MG63 (cell line): ENCODE measurements around the gene PLA2G4E. TPM values are rescaled to one million over a fixed set of nuclear protein-coding genes. Genes with fewer than 3 reads are reported as not detected.

Experiments
- DNase-seq: peaks from one replicate; pipeline ENCODE4 v3.0.0-alpha.2; 2020
- H3K27me3 ChIP-seq: fragments of 250-450 bp; sonication (Bioruptor Pico); 2 replicates; pipeline ENCODE4 v1.5.1; 2020; ENCODE audit warnings: mild to moderate bottlenecking, moderate library complexity
- H3K36me3 ChIP-seq: fragments of 250-450 bp; sonication (Bioruptor Pico); 2 replicates; pipeline ENCODE4 v1.5.1; 2020; ENCODE audit warnings: mild to moderate bottlenecking, moderate library complexity
- H3K4me3 ChIP-seq: fragments of 250-450 bp; sonication (Bioruptor Pico); 2 replicates; pipeline ENCODE4 v1.5.1; 2020; ENCODE audit warnings: mild to moderate bottlenecking, moderate library complexity
- H3K9me3 ChIP-seq: fragments of 250-450 bp; sonication (Bioruptor Pico); 2 replicates; pipeline ENCODE4 v1.5.1; 2020; ENCODE audit warnings: mild to moderate bottlenecking, moderate library complexity
- total RNA-seq: library from RNA; depleted of rRNA; stranded (reverse); fragments of >200 nt; shearing (Covaris generic); gene quantifications from 2 replicates; pipeline ENCODE4 v1.2.3, GENCODE V29; 2014; ENCODE audit warnings: low replicate concordance

Gene PLA2G4E
- total RNA-seq, 1 experiment from 2014 or later, result not detected

DNA sequence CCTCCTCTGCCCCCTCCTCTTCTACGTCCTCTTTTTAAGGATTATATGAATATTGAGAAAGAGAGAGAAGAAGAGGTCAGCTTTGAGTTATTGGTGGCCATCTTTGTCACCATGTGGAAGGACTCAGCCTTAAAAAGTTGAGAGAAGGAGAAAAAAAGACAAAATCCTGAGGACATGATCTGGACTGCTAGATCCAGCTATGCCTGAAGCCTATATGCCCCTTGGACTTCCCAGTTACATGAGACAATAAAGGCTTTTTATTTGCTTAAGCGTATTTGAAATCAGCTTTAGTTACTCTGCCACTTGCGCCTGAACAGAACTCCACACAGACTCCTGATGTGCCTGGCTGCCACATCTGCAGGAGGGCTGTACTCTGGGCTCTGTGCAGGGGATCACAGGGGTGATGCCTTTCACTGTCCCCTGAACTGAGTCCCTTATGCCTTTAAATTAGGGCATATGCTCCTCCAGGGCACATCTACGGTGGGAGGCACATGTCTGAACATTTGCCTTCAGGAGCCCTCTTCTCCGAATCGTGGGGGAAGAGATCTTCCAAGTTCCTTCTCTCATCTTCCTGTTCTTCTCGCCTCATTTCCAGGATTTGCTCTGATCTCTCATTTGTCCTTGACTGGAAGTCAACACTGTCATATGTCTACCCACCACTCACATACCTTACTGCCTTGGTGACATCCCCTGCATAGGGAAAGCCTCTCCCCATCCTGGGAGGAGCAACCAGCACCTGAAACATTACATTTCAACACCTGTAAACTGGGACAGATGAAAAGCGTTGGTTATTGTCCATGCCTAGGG lies 14.0 kb upstream of the PLA2G4E start:
- Histone ChIP-seq H3K4me3 (no peak overlapping the region), H3K9me3 (no peaks in the 10 kb centered on the region), H3K36me3 (no peaks in the 10 kb centered on the region), H3K27me3 (no peaks in the 10 kb centered on the region)
- no peak for DNase-seq

DNA sequence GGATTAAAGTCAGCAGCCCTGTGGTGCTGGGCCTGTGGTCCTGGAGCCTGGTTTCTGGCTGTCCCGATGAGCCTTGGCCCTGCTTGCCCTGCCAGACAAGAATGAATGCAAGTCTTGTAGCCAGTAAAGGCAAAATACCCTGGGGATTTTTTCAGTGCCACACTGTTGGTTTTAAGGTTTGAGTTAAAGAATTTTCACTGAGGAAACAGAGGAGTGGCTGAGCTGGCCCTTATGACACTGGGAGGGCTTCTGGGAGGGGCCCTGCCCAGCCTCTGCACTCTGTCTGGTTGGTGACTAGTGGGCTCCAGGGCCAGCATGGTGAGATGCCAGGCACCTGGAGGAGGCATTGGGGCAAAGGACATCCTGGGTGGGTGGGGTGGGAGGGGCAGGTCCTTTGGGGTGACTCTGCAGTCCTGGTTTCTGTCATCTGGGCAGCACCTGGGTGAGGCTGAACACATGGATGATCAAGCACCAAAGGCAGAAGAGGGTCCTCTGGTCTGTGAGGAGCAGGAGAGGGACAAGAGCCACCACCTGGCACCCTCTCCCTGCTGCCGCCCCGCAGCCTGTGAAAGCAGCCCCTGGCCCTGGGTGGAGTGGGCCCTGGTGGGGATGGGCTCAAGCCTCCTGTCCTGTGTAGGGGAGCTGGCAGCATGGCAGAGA lies 12.5 kb upstream of the PLA2G4E start:
- H3K36me3 ChIP-seq, result no peaks in the 10 kb centered on the region
- no peak overlapping the region for H3K4me3 ChIP-seq
- DNase-seq, result no peak
- H3K27me3 ChIP-seq, result no peaks in the 10 kb centered on the region
- H3K9me3 ChIP-seq, result no peaks in the 10 kb centered on the region

DNA sequence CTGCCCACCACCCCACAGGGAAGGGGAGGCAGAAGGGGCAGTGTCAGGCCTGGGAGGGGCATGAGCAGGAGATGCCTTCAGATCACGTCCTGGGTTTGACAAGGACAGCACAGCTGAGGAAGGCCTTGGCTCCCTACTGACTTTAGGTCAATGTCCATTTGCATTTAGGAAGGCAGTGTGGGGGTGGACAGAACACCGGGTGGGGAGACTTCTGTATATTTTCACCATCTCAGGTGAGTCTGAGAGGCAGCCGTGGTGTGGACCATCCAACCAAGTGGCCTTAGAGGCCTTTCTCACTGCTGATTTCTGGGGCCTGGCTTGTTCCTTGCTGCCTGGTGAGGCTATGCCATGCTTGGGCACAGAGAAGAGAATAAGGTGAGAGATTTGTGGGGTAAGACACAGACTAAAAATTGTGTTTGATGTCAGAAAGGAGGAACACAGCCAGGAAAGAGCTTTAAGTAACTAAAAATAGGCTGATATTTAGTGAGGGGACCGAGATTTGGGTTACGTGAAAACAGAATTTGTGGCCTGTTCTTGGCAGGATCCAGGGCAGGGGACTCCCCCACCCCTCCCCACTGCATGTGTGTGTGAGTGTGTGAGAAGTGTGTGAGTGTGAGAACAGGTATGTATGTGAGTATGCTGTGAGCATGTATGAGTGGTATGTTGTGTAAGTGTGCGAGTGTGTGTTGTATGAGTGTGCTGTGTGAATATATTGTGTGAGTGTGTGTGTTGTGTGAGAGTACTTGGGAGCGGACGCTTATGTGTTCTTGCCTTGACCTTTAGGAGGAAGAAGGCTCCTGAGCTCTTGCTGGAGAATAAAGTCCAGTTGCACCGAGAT lies 11.8 kb upstream of the PLA2G4E start:
- Histone ChIP-seq H3K36me3 (no peaks in the 10 kb centered on the region), H3K27me3 (no peaks in the 10 kb centered on the region), H3K4me3 (no peak overlapping the region), H3K9me3 (no peaks in the 10 kb centered on the region)
- no peak for DNase-seq

DNA sequence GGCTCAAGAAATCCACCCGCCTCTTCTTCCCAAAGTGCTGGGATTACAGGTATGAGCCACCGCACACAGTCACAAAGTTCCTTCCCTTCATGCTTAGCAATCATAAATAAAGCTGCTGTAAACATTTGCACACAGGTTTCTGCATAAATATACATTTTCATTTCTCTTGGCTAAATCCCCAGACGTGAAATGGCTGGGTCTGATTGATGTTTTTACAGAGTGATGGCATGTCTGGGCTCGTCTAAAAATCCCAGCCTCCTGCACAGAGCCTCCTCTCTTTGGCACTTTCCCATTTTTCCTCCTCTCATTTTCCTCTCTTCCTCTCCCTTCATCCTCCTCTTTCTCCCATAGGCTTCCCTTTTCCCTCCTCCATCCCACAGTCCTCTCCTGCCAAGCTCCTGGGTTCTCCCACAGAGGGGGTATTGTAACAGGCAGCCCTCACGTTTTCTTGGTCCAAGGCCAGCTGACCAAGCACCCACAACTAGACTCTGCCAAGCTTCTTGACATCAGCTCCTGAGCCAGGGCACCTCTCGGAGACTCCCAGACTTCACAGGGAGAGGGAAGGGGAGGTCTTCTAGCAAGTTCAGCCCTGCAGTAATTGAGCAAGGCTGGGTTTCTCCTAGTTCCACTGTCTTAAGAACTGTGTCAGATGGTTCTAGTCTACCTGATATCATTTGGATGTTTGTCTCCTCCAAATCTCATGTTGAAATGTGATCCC lies 10.5 kb upstream of the PLA2G4E start:
- Histone ChIP-seq H3K27me3 (no peaks in the 10 kb centered on the region), H3K36me3 (no peaks in the 10 kb centered on the region), H3K4me3 (no peak overlapping the region), H3K9me3 (no peaks in the 10 kb centered on the region)
- DNase-seq, result peak; percentile 71

DNA sequence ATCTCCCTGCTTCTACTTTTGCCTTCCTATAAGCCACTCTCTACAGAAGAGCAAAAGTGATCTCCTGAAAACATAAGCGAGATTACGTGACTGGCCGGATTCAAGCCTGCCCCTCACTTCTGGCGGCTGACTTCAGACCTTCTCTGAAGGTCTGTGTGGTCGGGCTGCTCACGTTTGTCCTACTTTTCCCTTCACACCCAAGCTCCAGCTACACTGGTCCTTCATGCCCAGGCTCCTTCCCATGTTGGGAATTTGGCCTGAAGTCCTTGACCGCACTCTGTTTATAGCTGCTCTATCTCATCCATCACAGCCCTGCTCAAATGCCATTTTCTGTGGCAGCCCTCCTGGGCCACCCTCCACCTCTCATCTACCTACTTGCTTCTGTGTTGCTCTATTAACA lies 6.7 kb upstream of the PLA2G4E start:
- Histone ChIP-seq H3K36me3 (no peaks in the 10 kb centered on the region), H3K9me3 (no peaks in the 10 kb centered on the region), H3K27me3 (no peaks in the 10 kb centered on the region), H3K4me3 (no peak overlapping the region)
- no peak for DNase-seq

DNA sequence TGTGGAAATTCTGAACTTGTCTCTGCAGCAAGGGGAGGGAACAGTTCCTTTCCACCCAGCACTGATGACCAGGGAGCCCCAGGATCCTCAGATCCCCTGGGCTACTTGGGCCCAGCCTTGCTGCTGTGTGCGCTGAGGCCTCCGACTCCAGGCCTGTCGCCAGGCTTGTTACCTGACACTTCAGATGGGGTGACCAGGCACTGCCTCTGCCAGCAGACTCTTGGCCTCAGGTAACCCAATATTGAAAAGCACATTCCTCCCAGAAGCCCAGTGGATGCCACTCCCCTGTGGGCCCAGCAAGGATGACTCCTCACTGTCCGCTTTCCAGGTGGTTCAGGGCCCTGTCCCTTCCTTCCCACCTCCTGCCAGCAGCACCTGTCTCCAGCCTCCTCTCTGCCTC lies 3.5 kb upstream of the PLA2G4E start:
- DNase-seq, result no peak
- Histone ChIP-seq H3K4me3 (no peak overlapping the region), H3K36me3 (no peaks in the 10 kb centered on the region), H3K27me3 (no peaks in the 10 kb centered on the region), H3K9me3 (no peaks in the 10 kb centered on the region)

DNA sequence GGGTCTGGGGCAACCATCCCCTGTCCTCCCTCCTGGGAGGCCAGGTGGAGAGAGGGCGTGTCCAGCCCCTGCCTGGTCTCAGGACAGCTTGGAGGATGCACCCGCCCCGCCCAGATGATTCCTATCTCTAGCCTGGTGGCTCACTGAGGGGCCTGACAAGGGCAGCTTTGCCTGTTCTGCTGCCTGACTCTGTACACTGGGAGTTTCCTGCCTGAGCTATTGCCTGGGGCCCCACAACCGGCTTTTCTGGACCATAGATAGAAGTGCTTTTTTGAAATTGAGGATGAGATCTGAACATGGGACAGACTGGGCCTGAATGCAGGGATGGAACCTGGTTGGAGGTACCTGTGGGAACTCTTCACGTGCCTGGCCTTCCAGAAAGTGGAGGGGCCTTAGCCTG lies 751 bp upstream of the PLA2G4E start:
- no peak for DNase-seq
- Histone ChIP-seq H3K27me3 (no peaks in the 10 kb centered on the region), H3K4me3 (no peak overlapping the region), H3K36me3 (no peaks in the 10 kb centered on the region), H3K9me3 (no peaks in the 10 kb centered on the region)

DNA sequence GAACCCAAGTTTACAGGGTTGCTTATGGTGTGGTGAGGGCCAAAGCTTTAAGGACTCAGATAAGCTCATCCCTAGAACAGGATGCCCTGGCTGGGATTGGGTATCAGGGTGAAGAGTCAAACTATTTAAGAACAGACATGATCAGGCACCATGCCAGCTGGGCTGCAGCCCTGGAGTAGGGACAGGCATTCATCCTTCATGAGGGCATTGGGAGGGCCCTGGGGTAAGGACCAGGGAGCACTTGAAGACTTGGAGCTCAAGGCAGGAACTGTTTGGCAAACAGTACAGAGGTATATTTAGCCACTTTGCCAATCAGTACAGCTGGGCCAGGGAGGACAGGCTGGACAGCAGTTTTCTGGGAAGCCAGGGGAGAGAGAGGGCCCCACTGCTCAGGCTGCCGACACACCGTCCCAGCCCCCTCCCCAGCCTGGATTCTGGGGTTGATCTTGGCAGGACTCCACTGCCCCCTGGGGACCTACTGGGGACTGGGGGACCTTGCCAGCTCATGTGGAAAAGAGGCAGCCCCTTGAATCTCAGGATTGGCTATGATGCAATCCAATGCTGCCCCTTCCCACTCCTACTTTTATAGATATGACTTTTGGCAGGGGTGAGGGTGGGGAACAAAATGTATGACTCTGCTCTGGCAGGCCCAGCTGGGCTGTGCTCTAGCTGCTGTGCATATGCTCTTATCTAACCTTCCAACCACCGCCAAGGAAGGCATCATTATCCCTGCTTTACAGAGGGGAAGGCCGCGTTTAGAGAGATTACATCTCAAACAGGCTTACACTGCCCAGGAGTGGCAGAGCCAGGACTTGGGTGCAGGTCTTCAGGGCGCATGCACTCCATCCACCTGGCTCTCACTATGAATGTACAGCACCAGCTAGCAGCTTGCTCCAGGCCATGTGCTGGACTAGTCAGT lies 2.3 kb downstream of the PLA2G4E start:
- DNase-seq, result no peak
- Histone ChIP-seq H3K4me3 (no peak overlapping the region), H3K9me3 (no peaks in the 10 kb centered on the region), H3K27me3 (no peaks in the 10 kb centered on the region), H3K36me3 (no peaks in the 10 kb centered on the region)

DNA sequence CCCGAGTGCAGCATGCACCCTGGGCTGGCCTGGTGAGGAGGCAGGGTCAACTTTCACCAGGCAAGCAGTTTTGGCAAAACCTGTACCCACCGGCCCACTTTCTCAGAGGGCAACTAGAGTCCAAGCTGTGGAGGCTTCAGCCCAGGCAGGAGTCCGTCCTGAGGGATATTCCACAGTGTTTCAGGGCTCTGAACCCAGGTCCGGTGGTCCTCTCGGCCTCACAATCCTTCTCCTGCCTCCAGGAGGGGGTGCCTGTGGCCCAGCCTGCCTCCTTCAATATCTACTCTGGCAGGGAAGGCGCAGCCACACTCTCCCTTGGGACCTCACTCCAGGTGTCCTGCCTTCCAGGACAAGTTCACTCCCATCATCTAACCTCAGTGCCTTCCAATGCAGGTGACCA lies 3.9 kb downstream of the PLA2G4E start:
- H3K4me3 ChIP-seq, result no peak overlapping the region
- H3K36me3 ChIP-seq, result no peaks in the 10 kb centered on the region
- H3K27me3 ChIP-seq, result no peaks in the 10 kb centered on the region
- no peaks in the 10 kb centered on the region for H3K9me3 ChIP-seq
- DNase-seq, result no peak

DNA sequence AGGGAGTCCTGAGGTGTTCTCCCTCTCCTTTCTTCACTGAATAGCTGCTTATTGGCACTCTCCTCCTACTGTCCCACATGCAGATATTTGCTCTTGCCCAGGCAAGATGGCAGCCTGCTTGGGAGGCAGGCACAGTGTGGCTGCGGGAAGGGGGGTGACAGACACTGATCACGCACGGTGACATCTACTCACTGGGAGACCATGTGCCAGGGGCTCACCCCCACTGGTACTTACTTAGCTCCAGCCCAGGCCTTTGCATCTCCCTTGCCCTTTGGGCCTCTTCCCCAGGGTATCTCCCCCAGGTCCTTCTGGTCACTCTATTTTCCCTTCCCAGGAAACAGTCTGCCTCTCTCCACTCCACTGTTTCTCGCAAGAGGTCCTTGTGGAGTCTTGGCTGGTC lies 6.4 kb downstream of the PLA2G4E start:
- Histone ChIP-seq H3K36me3 (no peaks in the 10 kb centered on the region), H3K4me3 (no peak overlapping the region), H3K9me3 (no peaks in the 10 kb centered on the region), H3K27me3 (no peaks in the 10 kb centered on the region)
- DNase-seq, result no peak

DNA sequence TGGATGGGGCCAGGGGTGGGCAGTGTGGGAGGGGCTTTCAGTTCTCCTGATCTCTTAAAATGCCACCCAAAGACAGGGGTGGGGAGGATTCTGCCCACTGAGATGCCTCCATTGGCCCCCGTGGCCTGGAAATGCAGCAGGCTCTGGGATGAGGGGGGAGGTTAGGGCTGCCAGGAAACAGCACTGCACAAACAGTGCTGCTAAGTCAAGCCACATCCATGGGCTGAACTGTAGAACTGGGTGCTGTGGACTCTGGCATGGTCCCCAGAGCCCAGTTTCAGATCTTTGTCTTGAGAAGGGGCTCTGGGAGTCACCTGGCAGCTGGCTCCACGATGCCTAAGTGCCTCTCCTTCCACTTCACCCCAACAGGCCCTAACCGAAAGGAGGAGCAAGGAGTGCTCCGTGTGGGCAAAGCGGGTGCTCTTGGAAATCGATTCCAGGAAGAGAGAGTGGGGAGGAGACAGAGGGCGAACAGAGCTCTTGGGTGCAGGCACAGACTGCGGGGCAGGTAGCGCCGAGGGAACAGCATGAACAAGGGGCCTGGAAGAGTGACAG lies 7.8 kb downstream of the PLA2G4E start:
- H3K36me3 ChIP-seq, result no peaks in the 10 kb centered on the region
- DNase-seq, result no peak
- H3K27me3 ChIP-seq, result no peaks in the 10 kb centered on the region
- no peak overlapping the region for H3K4me3 ChIP-seq
- H3K9me3 ChIP-seq, result no peaks in the 10 kb centered on the region

DNA sequence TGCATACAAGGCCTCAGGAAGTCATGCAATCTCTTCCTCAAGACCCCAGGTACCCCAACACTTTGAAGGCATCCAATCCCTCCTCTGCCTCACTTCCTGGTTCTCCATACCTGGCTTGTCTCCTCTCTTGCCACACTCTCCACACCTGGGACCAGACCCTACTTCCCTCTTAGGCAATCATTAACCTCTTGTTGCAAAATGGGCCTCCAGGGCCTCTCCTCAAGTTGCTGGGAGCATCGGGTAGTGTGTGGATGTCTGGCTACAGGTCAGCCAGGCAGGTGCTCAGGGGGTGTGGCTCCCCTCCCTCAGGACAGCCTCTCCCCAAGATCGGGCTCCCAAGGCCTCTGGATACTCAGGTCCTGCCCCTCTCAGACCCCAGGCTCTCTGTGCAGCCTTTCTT lies 8.6 kb downstream of the PLA2G4E start:
- H3K27me3 ChIP-seq, result no peaks in the 10 kb centered on the region
- no peak overlapping the region for H3K4me3 ChIP-seq
- DNase-seq, result no peak

DNA sequence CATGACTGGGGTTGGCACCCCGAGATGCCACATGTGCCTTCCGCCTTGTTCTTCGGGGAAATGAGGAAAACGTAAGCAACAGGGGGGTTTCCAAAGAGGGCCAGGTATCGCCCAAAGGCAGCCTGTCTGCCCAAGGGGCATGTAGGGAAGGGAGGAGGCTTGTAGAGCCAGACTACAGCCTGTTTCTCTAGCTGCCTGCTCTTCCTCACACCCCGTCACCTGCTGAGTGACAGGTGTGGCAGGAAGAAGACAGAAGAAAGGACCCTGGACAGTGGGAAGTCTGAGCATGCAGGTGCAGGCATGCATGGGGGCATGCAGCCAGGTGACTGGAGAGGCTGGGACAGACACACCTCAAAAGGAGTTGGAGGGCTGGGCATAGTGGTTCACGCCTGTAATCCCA lies 9.8 kb downstream of the PLA2G4E start:
- H3K27me3 ChIP-seq, result no peaks in the 10 kb centered on the region
- no peaks in the 10 kb centered on the region for H3K36me3 ChIP-seq
- H3K9me3 ChIP-seq, result no peaks in the 10 kb centered on the region
- DNase-seq, result no peak
- no peak overlapping the region for H3K4me3 ChIP-seq

More for the DNA sequence above, 8.6 kb downstream of the PLA2G4E start:
- H3K9me3 ChIP-seq, result no peaks in the 10 kb centered on the region
- no peaks in the 10 kb centered on the region for H3K36me3 ChIP-seq

DNA sequence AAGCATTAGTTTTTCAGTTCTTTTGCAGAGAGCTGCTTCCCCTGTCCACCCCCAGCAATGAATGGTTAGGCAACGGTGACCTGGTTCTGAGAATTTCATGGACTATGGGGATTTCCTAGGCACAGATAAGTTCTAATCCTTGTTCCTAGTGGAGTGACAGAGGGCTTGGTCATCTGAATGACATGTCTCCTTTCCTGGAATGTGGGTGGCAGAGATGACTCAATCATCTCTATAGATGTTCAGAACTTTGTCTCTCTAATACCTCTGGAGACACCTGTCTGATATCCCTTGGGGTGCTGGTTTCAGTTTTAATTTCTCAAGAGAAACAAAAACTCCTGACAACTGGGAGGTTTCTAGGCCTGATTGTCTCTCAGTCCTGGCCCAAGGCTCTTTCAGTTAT lies 10.4 kb downstream of the PLA2G4E start:
- Histone ChIP-seq H3K9me3 (no peaks in the 10 kb centered on the region), H3K27me3 (no peaks in the 10 kb centered on the region), H3K36me3 (no peaks in the 10 kb centered on the region), H3K4me3 (no peak overlapping the region)
- DNase-seq, result no peak

DNA sequence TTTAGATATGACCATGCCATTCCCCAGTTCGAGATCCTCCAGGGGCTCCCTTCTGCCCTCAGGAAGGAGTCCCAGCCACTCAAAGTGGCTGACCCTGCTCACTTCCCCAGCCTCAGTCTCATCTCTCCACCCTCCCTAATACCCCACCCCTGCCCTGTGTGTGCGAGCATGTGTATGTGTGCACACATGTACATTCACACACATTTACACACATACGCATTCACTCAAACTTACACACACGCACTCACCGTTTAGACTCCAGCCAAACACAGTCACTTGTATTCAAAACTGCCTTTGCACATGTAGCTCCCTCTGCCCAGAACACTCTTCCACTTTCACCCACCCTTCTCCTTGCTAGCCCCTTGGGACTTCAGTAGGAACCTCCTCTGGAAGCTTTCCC lies 11.4 kb downstream of the PLA2G4E start:
- Histone ChIP-seq H3K4me3 (no peak overlapping the region), H3K36me3 (no peaks in the 10 kb centered on the region), H3K9me3 (no peaks in the 10 kb centered on the region), H3K27me3 (no peaks in the 10 kb centered on the region)
- no peak for DNase-seq

DNA sequence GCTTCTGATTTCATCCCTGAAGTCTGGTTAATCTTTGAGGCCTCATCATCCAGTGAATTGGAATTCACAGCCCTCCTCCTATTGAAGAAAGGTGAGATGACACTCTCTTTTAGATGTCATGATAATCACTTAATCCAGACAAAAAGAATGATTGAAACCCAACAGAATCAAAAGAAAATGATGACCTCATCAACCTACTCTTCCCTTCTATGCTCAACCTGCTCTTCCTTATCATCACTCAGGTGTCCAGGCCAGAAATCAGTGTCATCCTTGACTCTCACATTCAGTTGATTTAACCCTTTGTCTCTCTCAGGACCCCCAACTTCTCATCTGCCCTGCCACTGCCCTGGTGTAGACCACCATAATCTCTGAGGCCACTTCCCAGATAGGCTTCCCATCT lies 11.8 kb downstream of the PLA2G4E start:
- no peak for DNase-seq
- Histone ChIP-seq H3K9me3 (no peaks in the 10 kb centered on the region), H3K27me3 (no peaks in the 10 kb centered on the region), H3K36me3 (no peaks in the 10 kb centered on the region), H3K4me3 (no peak overlapping the region)
